ENCODE measurements around the gene IFNK.
"Not testable (repeated sequence)": the region's sequence is repeated elsewhere in the genome, so short reads cannot be mapped to it uniquely, and the experiment has no call there.

The IFNK gene

GRCh38 chr9:27495480-27496134, 28.5 kb upstream of the IFNK start:
- H3K9me3 ChIP-seq (ENCODE audit: control insufficient read depth, insufficient read depth, low read length): no peaks in the 10 kb centered on the region
- H3K4me1 ChIP-seq (ENCODE audit: control insufficient read depth, low read length): no peaks in the 10 kb centered on the region
- no peaks in the 10 kb centered on the region for H4K20me1 ChIP-seq (ENCODE audit: control insufficient read depth, insufficient read depth, low read depth, low read length)
- no peak overlapping the region for H3K4me3 ChIP-seq (ENCODE audit: low read length)
- no peaks in the 10 kb centered on the region for H3K79me2 ChIP-seq (ENCODE audit: control insufficient read depth, low read length)
- TF ChIP-seq EZH2phosphoT487 (IDR thresholded peaks at IDR 0.05; ENCODE audit: borderline replicate concordance, low read length): no peak
- no peaks in the 10 kb centered on the region for H3K36me3 ChIP-seq (ENCODE audit: control insufficient read depth, low read length)
- H3K27ac ChIP-seq (ENCODE audit: low read depth, low read length): no peak overlapping the region
- H3K9me2 ChIP-seq (replicated peaks; ENCODE audit: control insufficient read depth, low read length): no peaks in the 10 kb centered on the region
- no peaks in the 10 kb centered on the region for H3F3A ChIP-seq (ENCODE audit: control insufficient read depth, insufficient read depth)
- no peak overlapping the region for H3K4me2 ChIP-seq (ENCODE audit: low read length)
- no peaks in the 10 kb centered on the region for H3K27me3 ChIP-seq (ENCODE audit: control insufficient read depth, low read length)

DNA sequence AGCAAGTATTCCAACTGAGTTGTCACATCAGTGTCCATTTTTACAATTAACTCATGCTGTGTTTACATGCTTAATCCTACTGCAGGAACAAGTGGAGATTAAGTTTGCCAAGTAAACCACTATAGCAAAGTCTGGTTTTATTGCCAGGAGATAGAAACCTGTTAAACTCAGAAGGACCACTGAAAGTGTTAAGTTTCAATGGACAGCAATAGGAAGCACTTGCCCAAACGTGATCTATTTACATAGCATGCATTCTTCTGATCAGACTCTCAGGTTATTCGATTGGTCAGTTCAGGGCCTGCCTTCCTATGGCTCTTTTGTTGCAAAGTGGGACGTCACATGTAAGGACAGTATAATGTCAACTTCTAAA, 28.0 kb upstream of the IFNK start:
- no peaks in the 10 kb centered on the region for H3K36me3 ChIP-seq (ENCODE audit: control insufficient read depth, low read length)
- H3K27me3 ChIP-seq (ENCODE audit: control insufficient read depth, low read length): no peaks in the 10 kb centered on the region
- no peaks in the 10 kb centered on the region for H3K4me1 ChIP-seq (ENCODE audit: control insufficient read depth, low read length)
- H3K79me2 ChIP-seq (ENCODE audit: control insufficient read depth, low read length): no peaks in the 10 kb centered on the region
- no peak overlapping the region for H3K27ac ChIP-seq (ENCODE audit: low read depth, low read length)
- no peaks in the 10 kb centered on the region for H4K20me1 ChIP-seq (ENCODE audit: control insufficient read depth, insufficient read depth, low read depth, low read length)
- no peaks in the 10 kb centered on the region for H3K9me3 ChIP-seq (ENCODE audit: control insufficient read depth, insufficient read depth, low read length)
- no peaks in the 10 kb centered on the region for H3F3A ChIP-seq (ENCODE audit: control insufficient read depth, insufficient read depth)
- TF ChIP-seq, protein P1, sequence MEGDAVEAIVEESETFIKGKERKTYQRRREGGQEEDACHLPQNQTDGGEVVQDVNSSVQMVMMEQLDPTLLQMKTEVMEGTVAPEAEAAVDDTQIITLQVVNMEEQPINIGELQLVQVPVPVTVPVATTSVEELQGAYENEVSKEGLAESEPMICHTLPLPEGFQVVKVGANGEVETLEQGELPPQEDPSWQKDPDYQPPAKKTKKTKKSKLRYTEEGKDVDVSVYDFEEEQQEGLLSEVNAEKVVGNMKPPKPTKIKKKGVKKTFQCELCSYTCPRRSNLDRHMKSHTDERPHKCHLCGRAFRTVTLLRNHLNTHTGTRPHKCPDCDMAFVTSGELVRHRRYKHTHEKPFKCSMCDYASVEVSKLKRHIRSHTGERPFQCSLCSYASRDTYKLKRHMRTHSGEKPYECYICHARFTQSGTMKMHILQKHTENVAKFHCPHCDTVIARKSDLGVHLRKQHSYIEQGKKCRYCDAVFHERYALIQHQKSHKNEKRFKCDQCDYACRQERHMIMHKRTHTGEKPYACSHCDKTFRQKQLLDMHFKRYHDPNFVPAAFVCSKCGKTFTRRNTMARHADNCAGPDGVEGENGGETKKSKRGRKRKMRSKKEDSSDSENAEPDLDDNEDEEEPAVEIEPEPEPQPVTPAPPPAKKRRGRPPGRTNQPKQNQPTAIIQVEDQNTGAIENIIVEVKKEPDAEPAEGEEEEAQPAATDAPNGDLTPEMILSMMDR (IDR thresholded peaks at IDR 0.05; ENCODE audit: low read depth, low read length, poor library complexity, severe bottlenecking): no peak
- TF ChIP-seq EZH2phosphoT487 (IDR thresholded peaks at IDR 0.05; ENCODE audit: borderline replicate concordance, low read length): no peak
- H3K9me2 ChIP-seq (replicated peaks; ENCODE audit: control insufficient read depth, low read length): no peaks in the 10 kb centered on the region
- H3K4me3 ChIP-seq (ENCODE audit: low read length): no peak overlapping the region
- H3K4me2 ChIP-seq (ENCODE audit: low read length): no peak overlapping the region

GRCh38 chr9:27497883-27498417, 26.1 kb upstream of the IFNK start:
- no peak overlapping the region for H3K4me2 ChIP-seq (ENCODE audit: low read length)
- no peaks in the 10 kb centered on the region for H3K36me3 ChIP-seq (ENCODE audit: control insufficient read depth, low read length)
- H4K20me1 ChIP-seq (ENCODE audit: control insufficient read depth, insufficient read depth, low read depth, low read length): no peaks in the 10 kb centered on the region
- no peak overlapping the region for H3K27ac ChIP-seq (ENCODE audit: low read depth, low read length)
- H3K27me3 ChIP-seq (ENCODE audit: control insufficient read depth, low read length): no peaks in the 10 kb centered on the region; the same call in 1 of the 2 replicates
- TF ChIP-seq EZH2phosphoT487 (IDR thresholded peaks at IDR 0.05; ENCODE audit: borderline replicate concordance, low read length): no peak
- TF ChIP-seq, protein P1 (IDR thresholded peaks at IDR 0.05; ENCODE audit: low read depth, low read length, poor library complexity, severe bottlenecking): no peak
- H3K4me3 ChIP-seq (ENCODE audit: low read length): no peak overlapping the region
- no peaks in the 10 kb centered on the region for H3K4me1 ChIP-seq (ENCODE audit: control insufficient read depth, low read length)
- no peaks in the 10 kb centered on the region for H3K9me2 ChIP-seq (replicated peaks; ENCODE audit: control insufficient read depth, low read length)
- H3K9me3 ChIP-seq (ENCODE audit: control insufficient read depth, insufficient read depth, low read length): no peaks in the 10 kb centered on the region
- no peaks in the 10 kb centered on the region for H3K79me2 ChIP-seq (ENCODE audit: control insufficient read depth, low read length)
- no peaks in the 10 kb centered on the region for H3F3A ChIP-seq (ENCODE audit: control insufficient read depth, insufficient read depth)

- Histone ChIP-seq H3K4me2 (ENCODE audit: low read length) (no peak overlapping the region), H3K4me3 (ENCODE audit: low read length) (no peak overlapping the region)
Observed at GRCh38 chr9:27499451-27499850, 24.6 kb upstream of the IFNK start.

DNA sequence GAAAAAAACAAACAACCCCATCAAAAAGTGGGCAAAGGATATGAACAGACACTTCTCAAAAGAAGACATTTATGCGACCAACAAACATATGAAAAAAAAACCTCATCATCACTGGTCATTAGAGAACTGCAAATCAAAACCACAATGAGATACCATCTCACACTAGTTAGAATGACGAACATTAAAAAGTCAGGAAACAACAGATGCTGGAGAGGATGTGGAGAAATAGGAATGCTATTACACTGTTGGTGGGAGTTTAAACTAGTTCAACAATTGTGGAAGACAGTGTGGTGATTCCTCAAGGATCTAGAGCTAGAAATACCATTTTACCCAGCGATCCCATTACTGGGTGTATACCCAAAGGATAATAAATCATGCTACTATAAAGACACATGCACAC, 23.2 kb upstream of the IFNK start:
- H3K4me2 ChIP-seq (ENCODE audit: low read length); H3K9me3 ChIP-seq (ENCODE audit: control insufficient read depth, insufficient read depth, low read length); H3K4me1 ChIP-seq (ENCODE audit: control insufficient read depth, low read length); H4K20me1 ChIP-seq (ENCODE audit: control insufficient read depth, insufficient read depth, low read depth, low read length); H3K36me3 ChIP-seq (ENCODE audit: control insufficient read depth, low read length); H3K4me3 ChIP-seq (ENCODE audit: low read length); H3K27me3 ChIP-seq (ENCODE audit: control insufficient read depth, low read length); H3K9me2 ChIP-seq (replicated peaks; ENCODE audit: control insufficient read depth, low read length); H3K27ac ChIP-seq (ENCODE audit: low read depth, low read length); H3F3A ChIP-seq (ENCODE audit: control insufficient read depth, insufficient read depth); H3K79me2 ChIP-seq (ENCODE audit: control insufficient read depth, low read length): not testable (repeated sequence)

More at GRCh38 chr9:27499451-27499850, 24.6 kb upstream of the IFNK start:
- Histone ChIP-seq H4K20me1 (ENCODE audit: control insufficient read depth, insufficient read depth, low read depth, low read length) (no peaks in the 10 kb centered on the region), H3K27me3 (ENCODE audit: control insufficient read depth, low read length) (no peaks in the 10 kb centered on the region; the same call in 1 of the 2 replicates), H3K9me3 (ENCODE audit: control insufficient read depth, insufficient read depth, low read length) (no peaks in the 10 kb centered on the region), H3K36me3 (ENCODE audit: control insufficient read depth, low read length) (no peaks in the 10 kb centered on the region), H3K4me1 (ENCODE audit: control insufficient read depth, low read length) (no peaks in the 10 kb centered on the region), H3F3A (ENCODE audit: control insufficient read depth, insufficient read depth) (no peaks in the 10 kb centered on the region), H3K27ac (ENCODE audit: low read depth, low read length) (no peak overlapping the region), H3K9me2 (replicated peaks; ENCODE audit: control insufficient read depth, low read length) (no peaks in the 10 kb centered on the region), H3K79me2 (ENCODE audit: control insufficient read depth, low read length) (no peaks in the 10 kb centered on the region)
- TF ChIP-seq EZH2phosphoT487 (IDR thresholded peaks at IDR 0.05; ENCODE audit: borderline replicate concordance, low read length): no peak
- TF ChIP-seq, protein P1 (IDR thresholded peaks at IDR 0.05; ENCODE audit: low read depth, low read length, poor library complexity, severe bottlenecking): no peak

All from DOHH2 (cell line).